ENCODE results near the gene DHRS2. TPM values are rescaled to one million over a fixed set of nuclear protein-coding genes. Genes with fewer than 3 reads are reported as not detected.
A peak's percentile ranks its signal among the peaks of the same experiment; 100 is the strongest.

The DHRS2 gene
- total and polyA plus RNA-seq, 2 of the 13 experiments (the other 11 are each of a cell fraction or from before 2014, with no cell fraction given) = 1,621 to 3,021 TPM

DNA sequence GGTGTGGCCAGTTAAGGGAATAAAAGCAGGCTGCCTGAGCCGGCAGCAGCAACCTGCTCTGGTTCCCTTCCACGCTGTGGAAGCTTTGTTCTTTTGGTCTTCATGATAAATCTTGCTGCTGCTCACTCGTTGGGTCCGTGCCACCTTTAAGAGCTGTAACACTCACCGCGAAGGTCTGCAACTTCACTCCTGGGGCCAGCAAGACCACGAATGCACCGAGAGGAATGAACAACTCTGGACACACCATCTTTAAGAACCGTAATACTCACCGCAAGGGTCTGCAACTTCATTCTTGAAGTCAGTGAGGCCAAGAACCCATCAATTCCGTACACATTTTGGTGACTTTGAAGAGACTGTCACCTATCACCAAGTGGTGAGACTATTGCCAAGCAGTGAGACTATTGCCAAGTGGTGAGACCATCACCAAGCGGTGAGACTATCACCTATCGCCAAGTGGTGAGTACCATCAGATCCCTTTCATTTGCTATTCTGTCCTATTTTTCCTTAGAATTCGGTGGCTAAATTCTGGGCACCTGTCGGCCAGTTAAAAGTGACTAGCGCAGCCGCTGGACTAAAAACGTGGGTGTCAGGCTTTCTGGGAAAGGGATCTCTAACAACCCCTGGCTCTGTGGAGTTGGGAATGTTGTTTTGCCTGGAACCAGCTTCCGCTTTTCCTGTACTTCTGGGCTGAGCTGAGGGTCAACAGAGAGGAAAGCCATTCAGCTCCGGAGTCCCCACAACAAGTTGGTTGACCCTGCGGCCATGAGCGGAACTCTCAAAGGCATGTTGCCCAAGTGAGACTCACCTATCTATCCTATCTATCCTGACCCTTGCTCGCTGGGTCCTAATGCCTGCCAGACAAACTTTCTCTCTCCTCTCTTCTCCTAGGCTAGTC lies at the start of gene DHRS2 (continued):
- TF ChIP-seq, protein P1, sequence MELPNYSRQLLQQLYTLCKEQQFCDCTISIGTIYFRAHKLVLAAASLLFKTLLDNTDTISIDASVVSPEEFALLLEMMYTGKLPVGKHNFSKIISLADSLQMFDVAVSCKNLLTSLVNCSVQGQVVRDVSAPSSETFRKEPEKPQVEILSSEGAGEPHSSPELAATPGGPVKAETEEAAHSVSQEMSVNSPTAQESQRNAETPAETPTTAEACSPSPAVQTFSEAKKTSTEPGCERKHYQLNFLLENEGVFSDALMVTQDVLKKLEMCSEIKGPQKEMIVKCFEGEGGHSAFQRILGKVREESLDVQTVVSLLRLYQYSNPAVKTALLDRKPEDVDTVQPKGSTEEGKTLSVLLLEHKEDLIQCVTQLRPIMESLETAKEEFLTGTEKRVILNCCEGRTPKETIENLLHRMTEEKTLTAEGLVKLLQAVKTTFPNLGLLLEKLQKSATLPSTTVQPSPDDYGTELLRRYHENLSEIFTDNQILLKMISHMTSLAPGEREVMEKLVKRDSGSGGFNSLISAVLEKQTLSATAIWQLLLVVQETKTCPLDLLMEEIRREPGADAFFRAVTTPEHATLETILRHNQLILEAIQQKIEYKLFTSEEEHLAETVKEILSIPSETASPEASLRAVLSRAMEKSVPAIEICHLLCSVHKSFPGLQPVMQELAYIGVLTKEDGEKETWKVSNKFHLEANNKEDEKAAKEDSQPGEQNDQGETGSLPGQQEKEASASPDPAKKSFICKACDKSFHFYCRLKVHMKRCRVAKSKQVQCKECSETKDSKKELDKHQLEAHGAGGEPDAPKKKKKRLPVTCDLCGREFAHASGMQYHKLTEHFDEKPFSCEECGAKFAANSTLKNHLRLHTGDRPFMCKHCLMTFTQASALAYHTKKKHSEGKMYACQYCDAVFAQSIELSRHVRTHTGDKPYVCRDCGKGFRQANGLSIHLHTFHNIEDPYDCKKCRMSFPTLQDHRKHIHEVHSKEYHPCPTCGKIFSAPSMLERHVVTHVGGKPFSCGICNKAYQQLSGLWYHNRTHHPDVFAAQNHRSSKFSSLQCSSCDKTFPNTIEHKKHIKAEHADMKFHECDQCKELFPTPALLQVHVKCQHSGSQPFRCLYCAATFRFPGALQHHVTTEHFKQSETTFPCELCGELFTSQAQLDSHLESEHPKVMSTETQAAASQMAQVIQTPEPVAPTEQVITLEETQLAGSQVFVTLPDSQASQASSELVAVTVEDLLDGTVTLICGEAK (IDR thresholded peaks at IDR 0.05) = no peak; the same call in 1 of the 2 replicates
- TF ChIP-seq, protein P1 (CRISPR knock-in tag; IDR thresholded peaks at IDR 0.05) = no peak
- TF ChIP-seq, protein P2, sequence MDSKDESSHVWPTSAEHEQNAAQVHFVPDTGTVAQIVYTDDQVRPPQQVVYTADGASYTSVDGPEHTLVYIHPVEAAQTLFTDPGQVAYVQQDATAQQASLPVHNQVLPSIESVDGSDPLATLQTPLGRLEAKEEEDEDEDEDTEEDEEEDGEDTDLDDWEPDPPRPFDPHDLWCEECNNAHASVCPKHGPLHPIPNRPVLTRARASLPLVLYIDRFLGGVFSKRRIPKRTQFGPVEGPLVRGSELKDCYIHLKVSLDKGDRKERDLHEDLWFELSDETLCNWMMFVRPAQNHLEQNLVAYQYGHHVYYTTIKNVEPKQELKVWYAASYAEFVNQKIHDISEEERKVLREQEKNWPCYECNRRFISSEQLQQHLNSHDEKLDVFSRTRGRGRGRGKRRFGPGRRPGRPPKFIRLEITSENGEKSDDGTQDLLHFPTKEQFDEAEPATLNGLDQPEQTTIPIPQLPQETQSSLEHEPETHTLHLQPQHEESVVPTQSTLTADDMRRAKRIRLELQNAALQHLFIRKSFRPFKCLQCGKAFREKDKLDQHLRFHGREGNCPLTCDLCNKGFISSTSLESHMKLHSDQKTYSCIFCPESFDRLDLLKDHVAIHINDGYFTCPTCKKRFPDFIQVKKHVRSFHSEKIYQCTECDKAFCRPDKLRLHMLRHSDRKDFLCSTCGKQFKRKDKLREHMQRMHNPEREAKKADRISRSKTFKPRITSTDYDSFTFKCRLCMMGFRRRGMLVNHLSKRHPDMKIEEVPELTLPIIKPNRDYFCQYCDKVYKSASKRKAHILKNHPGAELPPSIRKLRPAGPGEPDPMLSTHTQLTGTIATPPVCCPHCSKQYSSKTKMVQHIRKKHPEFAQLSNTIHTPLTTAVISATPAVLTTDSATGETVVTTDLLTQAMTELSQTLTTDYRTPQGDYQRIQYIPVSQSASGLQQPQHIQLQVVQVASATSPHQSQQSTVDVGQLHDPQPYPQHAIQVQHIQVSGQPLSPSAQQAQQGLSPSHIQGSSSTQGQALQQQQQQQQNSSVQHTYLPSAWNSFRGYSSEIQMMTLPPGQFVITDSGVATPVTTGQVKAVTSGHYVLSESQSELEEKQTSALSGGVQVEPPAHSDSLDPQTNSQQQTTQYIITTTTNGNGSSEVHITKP (CRISPR knock-in tag; IDR thresholded peaks at IDR 0.05; ENCODE audit: low read depth) = peak; percentile 77; the same call in 1 of the 2 replicates
- TF ChIP-seq ZMYM4 (CRISPR knock-in tag; IDR thresholded peaks at IDR 0.05) (peak; percentile 98), ZNF44 (CRISPR knock-in tag; IDR thresholded peaks at IDR 0.05) (peak; percentile 21), ZNF614 (CRISPR knock-in tag; IDR thresholded peaks at IDR 0.05; ENCODE audit: borderline replicate concordance) (peak; percentile 86; the same call in 1 of the 2 replicates), ZFP90 (CRISPR knock-in tag; IDR thresholded peaks at IDR 0.05; ENCODE audit: borderline replicate concordance) (no peak), RFX5 (IDR thresholded peaks at IDR 0.05; ENCODE audit: low read depth, low read length) (peak; percentile 48; the same call in 1 of the 2 replicates)
- TF ChIP-seq, protein P3, sequence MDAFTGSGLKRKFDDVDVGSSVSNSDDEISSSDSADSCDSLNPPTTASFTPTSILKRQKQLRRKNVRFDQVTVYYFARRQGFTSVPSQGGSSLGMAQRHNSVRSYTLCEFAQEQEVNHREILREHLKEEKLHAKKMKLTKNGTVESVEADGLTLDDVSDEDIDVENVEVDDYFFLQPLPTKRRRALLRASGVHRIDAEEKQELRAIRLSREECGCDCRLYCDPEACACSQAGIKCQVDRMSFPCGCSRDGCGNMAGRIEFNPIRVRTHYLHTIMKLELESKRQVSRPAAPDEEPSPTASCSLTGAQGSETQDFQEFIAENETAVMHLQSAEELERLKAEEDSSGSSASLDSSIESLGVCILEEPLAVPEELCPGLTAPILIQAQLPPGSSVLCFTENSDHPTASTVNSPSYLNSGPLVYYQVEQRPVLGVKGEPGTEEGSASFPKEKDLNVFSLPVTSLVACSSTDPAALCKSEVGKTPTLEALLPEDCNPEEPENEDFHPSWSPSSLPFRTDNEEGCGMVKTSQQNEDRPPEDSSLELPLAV (CRISPR knock-in tag; conservative IDR thresholded peaks at IDR 0.05; ENCODE audit: low read depth) = no peak

Measured in HepG2 (cell line).